PFSK-1 (cell line): Measurements from ENCODE around the gene ZDHHC9.

ENCODE experiments used
- FOXP2 ChIP-seq: optimal IDR thresholded peaks from 2 replicates; pipeline ENCODE3; 2011; ENCODE audit warnings: borderline replicate concordance, control low read depth, inconsistent platforms; ENCODE audit not compliant: insufficient read depth; ENCODE audit errors: extremely low read length, extremely low read depth
- POLR2AphosphoS5 ChIP-seq: IDR thresholded peaks from 2 replicates; pipeline ENCODE4 v1.6.1; 2012; ENCODE audit warnings: low read depth, mild to moderate bottlenecking, control low read depth, low read length, moderate library complexity
- SIN3A ChIP-seq: IDR thresholded peaks from 2 replicates; pipeline ENCODE4 v1.6.1; 2012; ENCODE audit warnings: mild to moderate bottlenecking, low read length, moderate library complexity, borderline replicate concordance; ENCODE audit not compliant: insufficient read depth
- TAF1 ChIP-seq: IDR thresholded peaks from 2 replicates; pipeline ENCODE4 v1.6.1; 2012; ENCODE audit warnings: low read length, control low read depth, borderline replicate concordance; ENCODE audit not compliant: insufficient read depth
- TF ChIP-seq, protein P1 (sequence below), 2 experiments: IDR thresholded peaks; 2 replicates each; pipeline versions ENCODE4 v1.6.1 to v1.8.0; 2011 to 2012; ENCODE audit warnings: low read depth in 2 of 2, low read length in 2 of 2, control low read depth in 1 of 2, inconsistent platforms in 1 of 2, mild to moderate bottlenecking in 1 of 2, moderate library complexity in 1 of 2; ENCODE audit not compliant: insufficient read depth in 1 of 2

ZDHHC9 gene

GRCh38 chrX:129788527-129788926 is 55.2 kb downstream of the ZDHHC9 start:
- TF ChIP-seq, protein P1, sequence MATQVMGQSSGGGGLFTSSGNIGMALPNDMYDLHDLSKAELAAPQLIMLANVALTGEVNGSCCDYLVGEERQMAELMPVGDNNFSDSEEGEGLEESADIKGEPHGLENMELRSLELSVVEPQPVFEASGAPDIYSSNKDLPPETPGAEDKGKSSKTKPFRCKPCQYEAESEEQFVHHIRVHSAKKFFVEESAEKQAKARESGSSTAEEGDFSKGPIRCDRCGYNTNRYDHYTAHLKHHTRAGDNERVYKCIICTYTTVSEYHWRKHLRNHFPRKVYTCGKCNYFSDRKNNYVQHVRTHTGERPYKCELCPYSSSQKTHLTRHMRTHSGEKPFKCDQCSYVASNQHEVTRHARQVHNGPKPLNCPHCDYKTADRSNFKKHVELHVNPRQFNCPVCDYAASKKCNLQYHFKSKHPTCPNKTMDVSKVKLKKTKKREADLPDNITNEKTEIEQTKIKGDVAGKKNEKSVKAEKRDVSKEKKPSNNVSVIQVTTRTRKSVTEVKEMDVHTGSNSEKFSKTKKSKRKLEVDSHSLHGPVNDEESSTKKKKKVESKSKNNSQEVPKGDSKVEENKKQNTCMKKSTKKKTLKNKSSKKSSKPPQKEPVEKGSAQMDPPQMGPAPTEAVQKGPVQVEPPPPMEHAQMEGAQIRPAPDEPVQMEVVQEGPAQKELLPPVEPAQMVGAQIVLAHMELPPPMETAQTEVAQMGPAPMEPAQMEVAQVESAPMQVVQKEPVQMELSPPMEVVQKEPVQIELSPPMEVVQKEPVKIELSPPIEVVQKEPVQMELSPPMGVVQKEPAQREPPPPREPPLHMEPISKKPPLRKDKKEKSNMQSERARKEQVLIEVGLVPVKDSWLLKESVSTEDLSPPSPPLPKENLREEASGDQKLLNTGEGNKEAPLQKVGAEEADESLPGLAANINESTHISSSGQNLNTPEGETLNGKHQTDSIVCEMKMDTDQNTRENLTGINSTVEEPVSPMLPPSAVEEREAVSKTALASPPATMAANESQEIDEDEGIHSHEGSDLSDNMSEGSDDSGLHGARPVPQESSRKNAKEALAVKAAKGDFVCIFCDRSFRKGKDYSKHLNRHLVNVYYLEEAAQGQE (IDR thresholded peaks at IDR 0.05; ENCODE audit: insufficient read depth in 1 of 2, low read depth in 2 of 2, low read length in 2 of 2) = no peak
- TF ChIP-seq POLR2AphosphoS5 = no peak
- TF ChIP-seq FOXP2 = no peak
- TF ChIP-seq SIN3A = no peak
- no peak for TF ChIP-seq TAF1

DNA sequence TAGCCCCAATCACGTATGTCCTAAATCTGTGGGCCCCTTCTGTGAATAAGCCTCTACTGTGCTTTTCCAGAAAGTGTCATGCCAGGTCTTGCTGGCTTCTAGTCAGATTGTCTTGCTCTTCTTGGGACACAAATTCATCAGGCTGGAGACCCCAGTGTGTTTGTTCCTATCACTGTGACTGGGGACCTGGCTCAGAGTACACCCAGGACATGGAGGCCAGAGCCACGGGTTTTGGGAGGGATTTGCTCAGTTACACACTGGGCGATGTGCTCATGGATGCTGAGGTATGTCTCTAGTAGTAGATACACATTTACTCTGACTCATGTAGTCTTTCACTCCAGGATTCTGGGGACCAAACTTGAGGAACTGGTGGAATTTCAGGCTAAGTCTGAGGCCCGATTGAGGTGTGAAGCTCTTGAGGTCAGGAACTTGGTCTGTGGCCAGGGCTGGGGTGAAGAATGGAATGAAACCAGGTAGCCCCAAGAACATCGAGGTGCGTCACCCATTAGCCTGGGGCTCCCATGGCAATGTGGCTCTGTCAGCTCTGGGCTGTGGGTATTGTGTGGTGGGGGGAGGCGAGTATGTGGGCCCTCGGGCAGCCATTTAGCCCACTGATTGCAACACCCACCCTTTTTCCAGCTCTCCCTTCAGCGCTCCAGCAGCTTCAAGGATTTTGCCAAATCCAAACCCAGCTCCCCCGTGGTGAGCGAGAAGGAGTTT is 56.2 kb downstream of the ZDHHC9 start:
- TF ChIP-seq POLR2AphosphoS5 (no peak), SIN3A (no peak), TAF1 (no peak), FOXP2 (no peak)
- TF ChIP-seq, protein P1 (IDR thresholded peaks at IDR 0.05; ENCODE audit: insufficient read depth in 1 of 2, low read depth in 2 of 2, low read length in 2 of 2) = no peak

DNA sequence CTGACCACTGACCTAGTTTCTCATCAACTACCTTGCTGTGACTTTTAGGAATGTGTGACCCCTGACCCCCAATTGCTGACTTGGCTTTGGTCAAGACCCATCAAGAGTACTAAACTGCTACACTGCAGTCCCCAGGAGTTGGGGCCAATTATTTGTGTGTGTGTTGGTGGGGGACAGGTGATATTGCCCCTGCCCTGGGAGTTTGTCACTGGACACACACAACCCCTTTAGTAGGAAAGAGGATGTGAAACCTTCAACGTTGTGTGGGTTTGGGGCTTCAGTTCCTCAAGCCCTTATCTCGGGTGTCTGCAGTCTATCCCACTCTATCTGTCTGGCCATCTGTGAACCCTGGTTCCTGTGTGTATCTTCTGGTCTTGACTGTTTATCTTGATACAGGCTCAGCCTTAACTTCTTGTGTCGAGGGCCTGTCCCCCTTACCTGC is 57.5 kb downstream of the ZDHHC9 start:
- TF ChIP-seq FOXP2 = no peak
- TF ChIP-seq POLR2AphosphoS5 = no peak
- TF ChIP-seq TAF1 = no peak
- TF ChIP-seq, protein P1 (IDR thresholded peaks at IDR 0.05; ENCODE audit: insufficient read depth in 1 of 2, low read depth in 2 of 2, low read length in 2 of 2) = no peak
- no peak for TF ChIP-seq SIN3A

DNA sequence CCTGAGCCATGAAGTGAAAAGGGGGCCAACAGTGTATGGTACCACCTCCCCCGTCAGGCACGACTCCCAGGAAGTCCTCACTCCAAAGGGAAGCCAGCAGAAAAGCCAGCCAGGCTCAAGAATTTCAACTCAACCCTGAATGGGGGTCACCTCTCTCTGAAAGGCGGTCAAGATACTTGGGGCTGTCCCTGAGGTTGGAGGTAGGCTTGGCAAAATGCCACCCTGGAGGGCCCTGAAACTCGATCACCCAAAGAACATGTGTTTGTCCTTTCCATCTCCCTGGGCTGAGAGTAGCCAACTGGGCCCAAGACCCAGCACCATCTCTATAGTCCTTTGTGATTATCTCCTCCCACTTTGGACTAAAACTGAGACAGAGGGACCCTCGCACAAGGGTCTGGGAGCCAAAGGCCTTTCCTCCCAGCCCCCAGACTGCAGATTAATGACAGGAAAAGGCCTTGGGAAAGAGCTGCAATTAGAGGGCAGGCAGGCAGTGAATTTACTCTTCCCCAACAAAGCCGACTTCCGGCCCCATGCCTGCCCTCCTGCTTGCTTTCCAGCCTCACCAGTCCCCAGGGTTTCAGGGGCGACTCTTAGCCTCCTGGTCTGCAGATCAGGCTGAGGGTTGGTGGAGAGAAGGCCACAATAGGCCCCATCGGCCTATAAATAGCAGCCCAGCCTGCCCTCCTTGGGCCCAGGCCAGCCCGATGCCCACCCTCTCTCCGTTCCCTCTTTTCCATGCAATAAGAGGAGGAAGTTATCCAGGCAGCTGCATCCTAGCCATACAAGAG is 58.3 kb downstream of the ZDHHC9 start:
- TF ChIP-seq TAF1 = no peak
- TF ChIP-seq POLR2AphosphoS5 = no peak
- TF ChIP-seq SIN3A = no peak
- TF ChIP-seq, protein P1 (IDR thresholded peaks at IDR 0.05; ENCODE audit: insufficient read depth in 1 of 2, low read depth in 2 of 2, low read length in 2 of 2) = no peak
- no peak for TF ChIP-seq FOXP2
